ENCODE results near the gene FBN2. TPM values are rescaled to one million over a fixed set of nuclear protein-coding genes. Genes with fewer than 3 reads are reported as not detected.

FBN2 gene
- total RNA-seq, 1 donor from 2014 or later = 0.58 TPM

DNA sequence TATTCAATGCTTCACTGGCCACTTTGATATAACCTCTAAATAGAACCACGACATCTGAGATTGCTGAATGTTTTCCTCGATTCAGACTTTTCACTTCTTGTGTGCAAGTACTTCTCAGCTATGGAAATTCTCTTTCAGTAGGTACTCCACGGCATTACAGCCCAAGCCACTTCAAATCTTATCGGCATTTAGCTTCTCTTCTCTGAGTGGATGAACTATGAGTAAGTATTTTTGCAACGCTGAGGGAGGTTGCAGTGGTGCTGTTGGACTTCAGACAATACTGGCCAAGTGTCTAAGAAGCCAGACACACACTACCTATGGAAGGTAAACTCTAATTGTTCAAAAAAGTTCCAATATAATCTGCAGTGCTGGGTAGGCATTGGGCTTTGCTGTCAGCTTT, 60.1 kb downstream of the FBN2 start:
- intact Hi-C loops (cut with DNase I) = no loop called here
- ATAC-seq (peak; percentile 94), DNase-seq (no peak)
- H3K27ac ChIP-seq = no peak overlapping the region
- no peaks in the 10 kb centered on the region for H3K9me3 ChIP-seq
- no peaks in the 10 kb centered on the region for H3K36me3 ChIP-seq
- no peaks in the 10 kb centered on the region for H3K27me3 ChIP-seq
- TF ChIP-seq, protein P1, sequence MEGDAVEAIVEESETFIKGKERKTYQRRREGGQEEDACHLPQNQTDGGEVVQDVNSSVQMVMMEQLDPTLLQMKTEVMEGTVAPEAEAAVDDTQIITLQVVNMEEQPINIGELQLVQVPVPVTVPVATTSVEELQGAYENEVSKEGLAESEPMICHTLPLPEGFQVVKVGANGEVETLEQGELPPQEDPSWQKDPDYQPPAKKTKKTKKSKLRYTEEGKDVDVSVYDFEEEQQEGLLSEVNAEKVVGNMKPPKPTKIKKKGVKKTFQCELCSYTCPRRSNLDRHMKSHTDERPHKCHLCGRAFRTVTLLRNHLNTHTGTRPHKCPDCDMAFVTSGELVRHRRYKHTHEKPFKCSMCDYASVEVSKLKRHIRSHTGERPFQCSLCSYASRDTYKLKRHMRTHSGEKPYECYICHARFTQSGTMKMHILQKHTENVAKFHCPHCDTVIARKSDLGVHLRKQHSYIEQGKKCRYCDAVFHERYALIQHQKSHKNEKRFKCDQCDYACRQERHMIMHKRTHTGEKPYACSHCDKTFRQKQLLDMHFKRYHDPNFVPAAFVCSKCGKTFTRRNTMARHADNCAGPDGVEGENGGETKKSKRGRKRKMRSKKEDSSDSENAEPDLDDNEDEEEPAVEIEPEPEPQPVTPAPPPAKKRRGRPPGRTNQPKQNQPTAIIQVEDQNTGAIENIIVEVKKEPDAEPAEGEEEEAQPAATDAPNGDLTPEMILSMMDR (IDR thresholded peaks at IDR 0.05) = no peak
- H3K4me3 ChIP-seq = no peak overlapping the region
- peaks cover 9% of the 10 kb centered on the region for H3K4me1 ChIP-seq

DNA sequence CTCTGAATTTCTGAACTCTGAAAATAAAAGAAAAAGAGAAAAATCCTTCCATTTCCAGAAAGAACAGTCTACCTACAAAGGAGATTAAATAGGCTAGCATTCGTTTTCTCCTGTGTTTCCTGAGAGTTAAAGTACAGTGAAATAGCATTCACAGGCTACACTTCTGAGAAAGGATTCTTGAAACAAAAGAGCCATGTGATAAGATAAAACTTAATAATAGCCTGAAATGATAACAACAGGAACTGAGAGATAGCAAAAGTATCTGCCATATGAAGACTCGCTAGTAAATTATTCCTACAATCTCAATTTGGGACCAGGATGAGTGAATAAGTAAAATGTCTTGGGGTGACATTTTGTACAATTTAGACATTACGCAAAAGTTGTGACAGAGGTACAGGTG, 62.4 kb downstream of the FBN2 start:
- ATAC-seq = no peak
- TF ChIP-seq, protein P1 (IDR thresholded peaks at IDR 0.05) = no peak
- intact Hi-C loops (cut with DNase I) = no loop called here
- Histone ChIP-seq H3K4me1 (peaks cover 9% of the 10 kb centered on the region), H3K9me3 (no peaks in the 10 kb centered on the region), H3K27me3 (no peaks in the 10 kb centered on the region), H3K36me3 (no peaks in the 10 kb centered on the region), H3K4me3 (no peak overlapping the region), H3K27ac (no peak overlapping the region)
- no peak for DNase-seq

DNA sequence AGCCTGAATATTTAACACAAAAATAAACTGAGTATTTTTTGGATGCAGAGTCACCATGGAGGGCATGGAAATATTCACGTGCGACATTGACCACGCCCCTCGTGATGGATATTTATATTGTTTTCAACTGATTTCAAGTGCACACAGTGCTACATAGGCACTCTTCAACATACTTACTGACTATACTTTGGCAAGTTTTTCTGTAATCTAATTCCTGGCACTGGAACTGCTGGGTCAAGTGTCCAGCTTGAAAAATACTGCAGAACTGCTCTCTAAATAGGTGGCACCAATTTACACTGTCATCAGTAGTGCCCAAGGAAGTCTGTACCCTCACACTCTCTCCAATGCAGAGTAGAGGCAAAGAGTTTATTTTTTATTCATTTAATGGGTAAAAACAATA, 65.1 kb downstream of the FBN2 start:
- ATAC-seq (peak; percentile 66), DNase-seq (no peak)
- Histone ChIP-seq H3K4me3 (no peak overlapping the region), H3K9me3 (no peaks in the 10 kb centered on the region), H3K27ac (no peak overlapping the region), H3K4me1 (no peaks in the 10 kb centered on the region), H3K27me3 (no peaks in the 10 kb centered on the region), H3K36me3 (no peaks in the 10 kb centered on the region)
- TF ChIP-seq, protein P1 (IDR thresholded peaks at IDR 0.05) = no peak
- intact Hi-C loops (cut with DNase I) = no loop called here

DNA sequence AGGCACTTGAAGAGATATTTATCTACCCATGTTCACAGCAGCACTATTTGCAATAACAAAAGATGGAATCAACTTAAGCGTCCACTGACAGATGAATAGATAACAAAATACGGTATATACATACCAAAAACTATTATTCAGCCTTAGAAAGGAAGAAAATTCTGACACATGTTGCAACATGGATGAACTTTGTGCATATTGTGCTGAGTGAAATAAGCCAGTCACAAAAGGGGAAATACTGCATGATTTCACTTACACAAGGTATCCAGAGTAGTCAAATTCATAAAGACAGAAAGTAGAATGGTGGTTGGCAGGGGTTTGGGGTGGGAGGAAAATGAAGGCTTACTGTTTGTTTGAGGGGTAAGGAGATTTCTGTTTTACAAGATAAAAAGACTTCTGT, 66.0 kb downstream of the FBN2 start:
- Histone ChIP-seq H3K9me3 (no peaks in the 10 kb centered on the region), H3K4me3 (no peak overlapping the region), H3K27ac (no peak overlapping the region), H3K27me3 (no peaks in the 10 kb centered on the region), H3K36me3 (no peaks in the 10 kb centered on the region), H3K4me1 (no peaks in the 10 kb centered on the region)
- DNase-seq = no peak
- TF ChIP-seq, protein P1 (IDR thresholded peaks at IDR 0.05) = no peak
- ATAC-seq = peak; percentile 52
- intact Hi-C loops (cut with DNase I) = no loop called here

DNA sequence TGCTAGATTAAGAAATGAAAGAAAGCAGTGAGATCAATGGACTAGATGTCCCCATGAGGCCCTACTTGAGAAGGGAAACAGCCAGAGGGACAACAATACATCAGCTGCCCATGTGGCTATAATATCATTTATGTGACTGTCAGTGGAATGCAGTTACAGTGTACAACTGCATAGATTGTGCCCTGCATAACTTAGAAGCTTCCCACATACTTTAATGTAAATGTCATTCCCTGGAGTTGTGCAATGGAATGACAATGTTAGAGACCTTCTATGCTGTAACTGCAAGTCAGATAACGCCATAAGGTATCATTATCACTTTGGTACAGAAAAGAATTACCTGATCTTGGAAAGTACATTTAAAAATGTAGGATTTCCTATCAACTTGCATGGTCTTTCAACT, 67.4 kb downstream of the FBN2 start:
- TF ChIP-seq, protein P1 (IDR thresholded peaks at IDR 0.05) = no peak
- Histone ChIP-seq H3K9me3 (no peaks in the 10 kb centered on the region), H3K4me3 (no peak overlapping the region), H3K36me3 (no peaks in the 10 kb centered on the region), H3K27me3 (no peaks in the 10 kb centered on the region), H3K4me1 (no peaks in the 10 kb centered on the region), H3K27ac (no peak overlapping the region)
- intact Hi-C loops (cut with DNase I) = no loop called here
- DNase-seq = no peak
- no peak for ATAC-seq

DNA sequence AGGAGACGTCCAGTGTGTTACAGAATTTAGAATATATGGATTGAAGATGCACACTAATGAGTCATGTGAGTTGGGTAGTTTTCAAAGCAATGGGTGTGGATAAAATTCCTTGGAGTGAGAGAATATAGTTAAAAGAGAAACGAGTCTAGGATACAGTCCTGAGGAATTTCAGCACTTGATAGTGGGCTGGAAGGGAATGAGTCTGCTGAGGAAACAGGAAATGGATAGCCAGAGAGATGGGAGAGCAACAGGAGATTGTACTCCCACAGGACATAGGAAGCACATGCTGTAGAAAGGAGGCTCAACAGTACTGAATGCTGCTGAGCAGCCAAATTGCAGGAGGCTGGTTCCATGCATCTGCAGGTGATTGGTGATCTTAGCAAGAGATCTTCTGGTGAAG, 68.1 kb downstream of the FBN2 start:
- ATAC-seq (no peak), DNase-seq (no peak)
- H3K4me3 ChIP-seq = no peak overlapping the region
- intact Hi-C loops (cut with DNase I) = no loop called here
- TF ChIP-seq, protein P1 (IDR thresholded peaks at IDR 0.05) = no peak
- H3K4me1 ChIP-seq = no peaks in the 10 kb centered on the region
- H3K36me3 ChIP-seq = no peaks in the 10 kb centered on the region
- H3K27me3 ChIP-seq = no peaks in the 10 kb centered on the region
- no peak overlapping the region for H3K27ac ChIP-seq
- no peaks in the 10 kb centered on the region for H3K9me3 ChIP-seq

Data from upper lobe of right lung (tissue), 1 donor.